HG03095 (cell line): Measurements from ENCODE around the gene TAF10.

Source experiments
- ATAC-seq: cut with Tn5 transposase; IDR thresholded peaks from one replicate; pipeline ENCODE4 v1.9.1; 2021; ENCODE audit warnings: moderate library complexity; ENCODE audit not compliant: unreplicated experiment

TAF10 gene

DNA sequence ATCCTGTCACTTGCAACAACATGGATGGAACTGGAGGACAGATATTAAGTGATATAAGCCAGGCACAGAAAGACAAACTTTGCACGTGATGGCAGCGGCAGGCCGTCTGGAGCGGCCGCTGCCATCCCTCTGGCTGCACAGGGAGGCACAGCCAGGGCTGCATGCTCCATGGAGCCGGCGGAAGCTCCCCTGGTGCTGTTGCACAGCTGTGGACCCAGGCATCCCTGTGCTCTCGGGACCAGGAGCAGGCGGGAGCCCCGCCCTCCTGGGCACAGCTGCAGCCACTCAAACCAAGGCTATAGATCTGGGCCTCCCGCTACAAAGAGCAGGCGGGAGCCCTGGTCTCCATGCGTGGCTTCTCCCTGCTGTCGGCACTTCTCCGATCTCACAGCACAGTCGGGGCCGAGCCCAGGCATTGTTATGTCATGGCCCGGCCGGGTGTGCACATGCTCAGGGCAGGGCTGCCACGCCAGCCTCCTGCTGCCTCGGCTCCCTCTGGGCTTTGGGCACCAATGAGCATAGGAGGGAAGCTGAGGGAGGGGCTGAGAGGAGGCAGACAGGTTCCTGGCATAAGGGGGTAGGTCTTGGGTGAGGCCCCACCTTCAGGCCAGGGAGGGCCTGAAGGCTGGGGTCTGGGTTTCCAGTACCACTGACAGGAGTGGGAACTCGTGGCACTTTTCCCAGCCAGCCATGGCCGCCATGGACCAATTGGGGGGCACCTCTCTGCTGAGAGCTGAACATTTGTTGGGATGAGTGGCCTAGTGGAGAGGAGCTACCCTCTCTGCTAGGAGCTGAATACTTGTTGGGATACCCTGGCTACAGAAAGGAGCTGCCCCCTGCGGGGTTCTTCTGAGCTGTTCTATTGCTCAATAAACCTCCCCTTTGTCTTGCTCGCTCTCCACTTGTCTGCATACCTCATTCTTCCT is 25.3 kb downstream of the TAF10 start:
- ATAC-seq: no peak

DNA sequence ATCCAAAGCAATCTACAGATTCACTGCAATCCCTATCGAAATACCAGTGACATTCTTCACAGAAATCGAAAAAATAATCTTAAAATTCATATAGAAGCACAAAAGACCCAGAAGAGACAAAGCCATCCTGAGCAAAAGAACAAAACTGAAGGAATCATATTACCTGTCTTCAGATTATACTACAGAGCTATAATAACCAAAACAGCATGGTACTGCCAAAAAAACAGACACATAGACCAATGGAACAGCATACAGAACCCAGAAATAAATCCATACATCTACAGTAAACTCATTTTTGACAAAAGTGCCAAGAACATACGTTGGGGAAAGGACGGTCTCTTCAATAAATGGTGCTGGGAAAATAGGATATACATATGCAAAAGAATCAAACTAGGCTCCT is 27.5 kb downstream of the TAF10 start:
- ATAC-seq: no peak

- no peak for ATAC-seq
Observed at GRCh38 chr11:6583584-6583983, 28.4 kb downstream of the TAF10 start.

- no peak for ATAC-seq
Observed at GRCh38 chr11:6579681-6580080, 32.3 kb downstream of the TAF10 start.

DNA sequence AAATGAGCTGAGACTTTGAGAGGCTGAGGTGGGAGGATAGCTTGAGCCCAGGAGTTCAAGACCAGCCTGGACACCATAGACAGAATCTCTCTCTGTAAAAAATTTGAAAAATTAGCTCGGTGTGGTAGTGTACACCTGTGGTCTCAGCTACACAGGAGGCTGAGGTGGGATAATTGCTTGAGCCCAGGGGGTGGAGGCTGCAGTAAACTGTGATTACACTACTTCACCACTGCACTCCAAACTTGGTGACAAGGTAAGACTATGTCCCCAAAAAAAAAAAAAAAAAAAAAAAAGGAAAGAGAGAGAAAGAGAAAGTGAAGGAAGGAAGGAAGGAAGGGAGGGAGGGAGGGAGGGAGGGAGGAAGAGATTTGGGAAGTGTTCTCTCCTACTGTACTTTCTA is 33.9 kb downstream of the TAF10 start:
- ATAC-seq: no peak

DNA sequence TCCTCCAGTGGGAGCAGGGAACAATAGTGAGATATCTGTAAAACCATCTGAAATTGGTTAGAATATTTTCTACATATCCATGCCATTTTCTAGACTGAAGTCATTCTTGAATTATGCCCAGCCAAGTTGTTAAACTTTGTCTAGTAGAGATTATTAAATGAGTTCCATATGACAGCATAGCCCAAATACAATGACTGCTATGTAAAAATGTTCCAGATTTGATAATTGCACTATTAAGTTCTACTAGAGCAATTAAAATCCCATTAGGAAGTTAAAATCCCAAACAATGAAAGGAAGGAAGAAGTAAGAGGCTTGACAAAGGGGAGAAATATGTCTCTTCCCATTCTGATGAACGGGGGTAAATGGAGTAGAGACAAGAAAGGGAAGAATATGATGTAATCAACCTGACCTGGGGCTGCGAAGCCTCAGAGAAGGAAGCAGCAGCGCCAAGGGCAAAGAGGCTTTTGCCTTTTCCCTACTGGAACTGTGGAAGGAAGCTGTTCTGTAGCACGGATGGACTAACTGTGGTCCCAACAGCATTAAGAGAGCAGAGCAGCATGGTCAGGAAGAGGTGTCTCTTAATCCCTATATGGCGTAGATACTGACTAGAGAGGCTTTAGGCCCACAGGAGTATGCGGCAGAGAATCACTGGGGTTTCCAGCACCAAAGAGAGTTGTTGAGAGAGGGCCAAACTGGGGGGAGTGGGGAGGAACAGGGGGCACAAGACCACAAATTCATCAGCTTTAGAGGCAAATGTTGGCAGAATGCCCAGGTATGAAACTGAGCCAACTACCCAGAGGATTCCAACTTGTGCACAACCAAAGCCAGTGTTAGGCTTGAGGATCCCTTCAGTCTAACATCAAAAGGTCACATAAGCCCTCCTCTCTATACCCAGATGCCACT is 35.3 kb downstream of the TAF10 start:
- no peak for ATAC-seq

DNA sequence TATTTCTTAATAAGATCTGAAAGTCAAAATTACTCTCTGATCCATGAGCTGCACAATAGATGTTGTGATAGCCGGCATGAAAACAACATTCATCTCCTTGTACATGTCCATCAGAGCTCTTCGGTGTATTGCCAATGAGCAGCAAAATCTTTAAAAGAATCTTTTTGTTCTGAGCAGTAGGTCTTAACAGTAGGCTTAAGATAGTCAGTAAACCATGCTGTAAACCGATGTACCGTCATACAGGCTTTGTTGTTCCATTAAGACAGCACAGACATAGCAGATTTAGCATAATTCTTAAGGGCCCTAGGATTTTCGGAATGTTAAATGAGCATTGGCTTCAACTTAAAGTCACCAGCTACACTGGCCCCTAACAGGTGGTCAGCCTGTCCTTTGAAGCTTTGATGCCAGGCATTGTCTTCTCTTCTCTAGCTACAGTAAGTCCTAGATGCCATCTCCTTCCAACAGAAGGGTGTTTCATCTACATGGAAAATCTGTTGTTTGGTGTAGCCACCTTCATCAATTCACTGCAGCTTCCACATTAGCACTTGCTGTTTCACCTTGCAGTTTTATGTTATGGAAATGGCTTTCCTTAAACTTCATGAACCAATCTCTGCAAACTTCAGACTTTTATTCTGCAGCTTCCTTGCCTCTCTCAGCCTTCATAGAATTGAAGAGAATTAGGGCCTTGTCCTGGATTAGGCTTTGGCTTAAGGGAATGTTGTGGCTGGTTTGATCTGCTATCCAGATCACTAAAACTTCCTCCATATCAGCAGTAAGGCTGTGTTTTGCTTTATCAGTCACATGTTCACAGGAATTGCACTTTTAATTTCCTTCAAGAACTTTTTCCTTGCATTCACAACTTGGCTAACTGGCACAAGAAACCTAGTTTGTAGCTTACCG is 37.0 kb downstream of the TAF10 start:
- no peak for ATAC-seq

DNA sequence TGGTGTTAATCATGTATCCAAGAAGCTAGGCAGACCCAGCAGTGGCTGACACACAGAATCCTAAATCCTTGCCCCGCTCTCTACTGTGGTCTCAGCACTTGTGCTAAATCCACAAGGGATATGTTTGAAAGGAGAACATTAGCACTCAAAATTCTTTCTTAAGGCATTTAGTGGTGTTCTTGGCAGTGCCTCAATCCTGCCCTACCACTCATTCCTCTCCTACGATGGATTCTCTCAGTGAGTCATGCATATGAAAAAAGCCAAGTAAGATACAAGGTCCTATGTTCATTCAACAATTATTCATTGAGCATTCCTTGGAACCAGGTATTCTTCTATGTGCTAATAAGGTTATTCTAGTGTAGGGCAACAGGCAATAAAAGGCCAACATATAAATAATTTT is 39.8 kb downstream of the TAF10 start:
- no peak for ATAC-seq

GRCh38 chr11:6571434-6572008 is 40.5 kb downstream of the TAF10 start:
- no peak for ATAC-seq

DNA sequence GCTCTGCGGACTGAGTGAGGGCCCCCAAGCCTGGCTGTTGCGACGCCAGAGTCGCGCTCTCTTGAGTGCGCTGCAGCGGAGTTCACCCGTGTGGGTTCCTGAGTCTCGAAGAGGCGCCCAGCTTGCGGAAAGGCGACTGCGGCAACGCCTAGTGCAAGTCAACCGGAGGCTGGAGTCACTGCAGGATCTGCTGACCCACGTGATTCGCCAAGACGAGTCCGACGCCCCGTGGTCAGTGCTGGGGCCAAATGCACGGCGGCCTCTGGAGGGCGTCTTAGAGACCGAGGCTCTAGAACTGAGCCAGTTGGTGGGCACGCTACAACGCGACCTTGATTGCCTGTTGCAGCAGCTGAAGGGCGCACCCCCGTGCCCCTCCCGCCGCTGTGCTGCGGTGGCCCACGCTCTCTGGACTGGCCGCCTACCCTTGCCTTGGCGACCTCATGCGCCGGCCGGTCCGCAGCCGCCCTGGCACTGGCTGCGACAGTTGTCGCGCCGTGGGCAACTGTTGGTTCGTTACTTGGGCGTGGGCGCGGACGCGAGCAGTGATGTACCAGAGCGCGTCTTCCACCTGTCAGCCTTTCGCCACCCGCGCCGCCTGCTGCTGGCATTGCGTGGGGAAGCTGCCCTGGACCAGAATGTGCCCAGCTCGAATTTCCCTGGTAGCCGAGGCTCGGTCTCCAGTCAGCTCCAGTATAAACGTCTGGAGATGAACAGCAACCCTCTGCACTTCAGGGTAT is 41.2 kb downstream of the TAF10 start:
- no peak for ATAC-seq

DNA sequence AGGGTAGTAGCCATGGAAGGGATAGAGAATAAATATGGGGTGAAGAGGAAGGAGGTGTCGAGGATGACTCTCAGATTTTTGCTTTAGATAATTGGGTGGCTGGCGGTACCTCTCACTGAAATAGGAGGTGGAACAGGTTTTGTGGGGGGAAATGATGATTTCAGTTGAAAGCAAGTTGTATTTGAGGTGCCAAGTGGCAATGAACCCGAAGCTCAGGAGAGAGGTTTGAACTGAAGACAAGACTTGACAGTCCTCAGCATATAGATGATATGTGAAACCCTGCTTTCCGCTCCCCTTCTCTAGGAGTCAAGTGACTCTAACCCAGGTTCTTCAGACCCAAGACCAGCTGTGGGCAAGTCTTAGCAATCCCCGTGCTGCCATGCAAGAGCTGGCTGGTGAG is 42.3 kb downstream of the TAF10 start:
- ATAC-seq: no peak

- no peak for ATAC-seq
Observed at GRCh38 chr11:6568191-6568918, 43.7 kb downstream of the TAF10 start.

DNA sequence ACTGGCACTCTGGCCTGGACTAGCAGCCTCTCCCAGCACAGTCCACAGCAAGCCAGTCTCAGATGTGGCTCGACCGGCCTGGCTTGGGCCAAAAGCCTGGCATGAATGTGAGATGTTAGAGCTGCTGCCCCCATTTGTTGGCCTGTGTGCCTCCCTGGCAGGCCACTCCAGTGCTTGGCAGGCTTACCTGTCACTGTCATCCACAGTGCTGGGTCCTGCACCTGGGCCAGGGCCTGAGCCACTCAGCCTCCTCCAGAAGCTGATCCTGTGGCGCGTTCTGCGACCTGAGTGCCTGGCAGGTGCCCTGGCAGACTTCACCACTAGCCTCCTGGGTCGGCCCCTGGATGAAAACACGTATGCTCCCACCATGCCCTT is 44.7 kb downstream of the TAF10 start:
- ATAC-seq: no peak

DNA sequence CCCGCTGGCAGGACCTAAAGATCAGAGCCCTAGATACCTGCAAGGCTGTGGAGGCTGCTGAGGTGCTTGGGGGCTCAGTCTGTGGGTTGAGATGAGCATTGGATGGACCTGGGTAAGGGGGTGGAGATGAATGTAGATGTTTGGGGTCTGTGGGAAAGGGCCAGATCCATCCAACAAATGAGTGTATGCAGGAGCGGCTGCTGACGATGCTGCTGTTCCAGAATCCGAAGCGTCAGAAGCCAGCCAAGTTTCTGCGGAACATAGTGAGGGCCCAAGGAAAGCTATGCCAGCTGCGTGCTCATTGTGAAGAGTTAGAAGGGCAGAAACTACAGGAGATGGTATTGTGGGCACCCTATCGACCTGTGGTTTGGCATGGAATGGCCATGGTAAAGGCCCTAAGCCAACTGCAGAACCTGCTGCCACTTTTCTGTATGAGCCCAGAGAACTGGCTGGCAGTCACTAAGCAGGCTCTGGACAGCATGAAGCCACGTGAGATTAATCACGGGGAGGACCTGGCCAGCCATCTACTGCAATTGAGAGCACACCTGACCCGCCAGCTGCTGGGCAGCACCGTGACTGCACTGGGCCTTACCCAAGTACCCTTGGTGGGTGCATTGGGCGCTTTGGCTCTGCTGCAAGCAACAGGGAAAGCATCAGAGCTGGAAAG is 45.2 kb downstream of the TAF10 start:
- no peak for ATAC-seq

DNA sequence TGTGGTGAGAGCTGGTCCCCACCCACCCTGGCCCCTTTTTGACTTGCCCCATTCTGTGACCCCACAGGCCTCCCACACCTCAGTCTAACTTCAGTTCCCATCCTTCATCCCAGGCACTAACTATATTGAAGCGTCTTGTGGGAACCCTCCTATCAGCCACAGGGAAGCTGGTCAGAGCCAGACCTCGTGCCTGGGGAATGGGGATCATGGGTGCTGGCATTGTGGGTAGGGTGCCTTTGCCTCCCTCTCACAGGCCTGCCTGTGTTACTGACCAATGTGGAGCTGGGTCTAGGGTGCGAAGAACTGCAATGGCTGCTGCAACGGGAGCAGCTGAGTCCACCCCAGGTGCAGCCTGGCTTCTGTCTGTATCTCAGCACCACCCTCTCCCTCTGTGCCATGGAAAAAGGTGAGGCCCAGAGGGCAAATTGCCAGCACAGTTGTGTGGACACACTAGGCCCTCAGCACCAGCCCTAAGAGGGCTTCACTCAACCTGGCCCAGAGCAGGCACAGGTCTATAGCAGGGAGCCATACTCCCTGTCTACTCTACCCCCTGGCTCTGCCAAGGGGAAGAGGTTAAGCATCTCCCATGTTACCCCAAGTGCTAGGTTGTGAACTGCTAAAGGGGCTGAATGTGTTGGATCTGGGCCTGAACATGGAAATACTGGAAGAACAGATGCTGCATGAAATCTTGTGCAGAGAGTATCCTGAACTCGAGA is 45.9 kb downstream of the TAF10 start:
- ATAC-seq: no peak

DNA sequence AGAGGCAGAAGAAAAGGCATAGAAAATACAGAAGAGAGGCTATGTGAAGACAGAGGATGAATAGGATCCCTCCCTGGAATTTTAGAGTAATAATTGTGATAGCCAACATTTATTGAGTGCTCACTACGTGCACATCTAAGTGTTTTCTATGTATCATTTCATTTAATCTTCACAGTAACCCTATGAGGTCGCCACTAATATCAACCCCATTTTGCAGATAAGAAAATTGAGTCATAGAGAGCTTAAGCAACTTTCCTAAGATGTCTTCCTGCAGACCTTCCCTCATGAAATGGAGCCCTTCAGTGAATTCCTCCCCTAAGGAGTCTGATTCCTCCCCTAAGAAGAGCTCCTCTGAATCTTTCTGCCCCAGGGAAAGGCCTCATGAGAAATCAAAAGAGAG is 46.7 kb downstream of the TAF10 start:
- no peak for ATAC-seq

GRCh38 chr11:6563667-6564066 is 48.3 kb downstream of the TAF10 start:
- no peak for ATAC-seq

- ATAC-seq: no peak
Observed at GRCh38 chr11:6563121-6563619, 48.8 kb downstream of the TAF10 start.
